A673 (cell line): ENCODE measurements around the gene TMEM174. TPM values are rescaled to one million over a fixed set of nuclear protein-coding genes. Genes with fewer than 3 reads are reported as not detected.
A peak's percentile ranks its signal among the peaks of the same experiment; 100 is the strongest.

Experiments used
- BruUV-seq: library from RNA; stranded (reverse); fragments of 400-500 nt; replicated peaks from 2 replicates; lab custom pipeline; 2021; lab: Mats Ljungman, UMichigan
- CTCF ChIA-PET: fragments of 300-600 bp; sonication (Branson Sonifier 250); formaldehyde crosslinking; loops from one replicate; lab custom pipeline; 2022; ENCODE audit warnings: antibody characterized with exemption; lab: Charles Lee
- POLR2A ChIA-PET: fragments of 300-600 bp; sonication (Branson Sonifier 250); formaldehyde crosslinking; loops from one replicate; lab custom pipeline; 2022; ENCODE audit warnings: antibody characterized with exemption; ENCODE audit not compliant: low non-redundant PET; lab: Charles Lee
- DNase-seq: peaks from one replicate; pipeline ENCODE4 v3.0.0-alpha.2; 2015; ENCODE audit warnings: low spot score
- H3K27ac ChIP-seq: fragments of 200-600 bp; sonication (generic); 2 replicates; pipeline ENCODE4 v1.5.1; 2016; ENCODE audit warnings: mixed run types, low read depth, mild to moderate bottlenecking, mixed read lengths, antibody characterized with exemption, low read length; ENCODE audit not compliant: poor library complexity, severe bottlenecking
- H3K27me3 ChIP-seq: fragments of 200-600 bp; sonication (generic); replicated peaks from 2 replicates; pipeline ENCODE4 v1.6.1; 2017; ENCODE audit warnings: mixed run types, low read depth, mild to moderate bottlenecking, mixed read lengths, antibody characterized with exemption, low read length; ENCODE audit not compliant: insufficient read depth, poor library complexity
- H3K36me3 ChIP-seq: fragments of 200-600 bp; sonication (generic); 2 replicates; pipeline ENCODE4 v1.6.1; 2016; ENCODE audit warnings: mixed run types, mild to moderate bottlenecking, mixed read lengths, antibody characterized with exemption, low read length; ENCODE audit not compliant: insufficient read depth, poor library complexity, severe bottlenecking
- H3K4me1 ChIP-seq: fragments of 200-600 bp; sonication (generic); 2 replicates; pipeline ENCODE4 v1.6.1; 2017; ENCODE audit warnings: mixed run types, mild to moderate bottlenecking, mixed read lengths, antibody characterized with exemption, low read length; ENCODE audit not compliant: insufficient read depth, poor library complexity, severe bottlenecking
- H3K4me3 ChIP-seq: fragments of 200-600 bp; sonication (generic); 2 replicates; pipeline ENCODE4 v1.5.1; 2016; ENCODE audit warnings: low read depth, mixed run types, mild to moderate bottlenecking, mixed read lengths, low read length; ENCODE audit not compliant: poor library complexity, severe bottlenecking
- H3K9me3 ChIP-seq: fragments of 200-600 bp; sonication (generic); 2 replicates; pipeline ENCODE4 v1.6.1; 2016; ENCODE audit warnings: mixed run types, low read depth, mild to moderate bottlenecking, mixed read lengths, antibody characterized with exemption, low read length; ENCODE audit not compliant: poor library complexity, severe bottlenecking
- CTCF ChIP-seq: fragments of 300-800, 200-600 bp; sonication (generic); conservative IDR thresholded peaks from 2 replicates; pipeline ENCODE4 v1.5.1; 2017; ENCODE audit warnings: low read depth, mild to moderate bottlenecking, antibody characterized with exemption, low read length, moderate library complexity, mixed read lengths
- EZH2 ChIP-seq: fragments of 200-600 bp; sonication (generic); IDR thresholded peaks from 2 replicates; pipeline ENCODE4 v1.6.1; 2017; ENCODE audit warnings: borderline replicate concordance, low read depth, mild to moderate bottlenecking, mixed read lengths, antibody characterized with exemption, low read length; ENCODE audit not compliant: poor library complexity, severe bottlenecking
- intact Hi-C: fragments of 100-400 bp; cut with micrococcal nuclease; formaldehyde crosslinking; loops from one replicate; pipeline ENCODE4 v1.10.0; 2022; ENCODE audit not compliant: unreplicated experiment
- total RNA-seq: library from RNA; stranded (reverse); gene quantifications from 2 replicates; pipeline ENCODE4 v1.2.3, GENCODE V29; 2021

The TMEM174 gene
- total RNA-seq, 1 experiment from 2014 or later, result not detected

GRCh38 chr5:73151766-73152410 lies 21.1 kb upstream of the TMEM174 start:
- no peaks in the 10 kb centered on the region for H3K36me3 ChIP-seq
- no peak overlapping the region for H3K4me3 ChIP-seq
- ChIA-PET CTCF (no interaction called here), POLR2A (interaction anchor here (0.5 kb wide), 1 partner anchor 336 kb away, joined by 3 read pairs; no protein-coding TSS in a partner anchor)
- H3K27ac ChIP-seq, result no peak overlapping the region
- no peaks in the 10 kb centered on the region for H3K4me1 ChIP-seq
- intact Hi-C loops, result no loop called here
- no peaks in the 10 kb centered on the region for H3K27me3 ChIP-seq
- BruUV-seq, result no TSS peak
- DNase-seq, result no peak
- TF ChIP-seq CTCF, result no peak
- no peak for TF ChIP-seq EZH2
- no peaks in the 10 kb centered on the region for H3K9me3 ChIP-seq

- intact Hi-C loops, result no loop called here
- ChIA-PET CTCF (no interaction called here), POLR2A (interaction anchor here (0.5 to 0.8 kb wide), 2 partner anchors 30 to 337 kb away, joined by 3 to 4 read pairs; no protein-coding TSS in a partner anchor)
- no peak overlapping the region for H3K4me3 ChIP-seq
- no peaks in the 10 kb centered on the region for H3K27me3 ChIP-seq
- no peak for DNase-seq
- H3K9me3 ChIP-seq, result no peaks in the 10 kb centered on the region
- no peak for TF ChIP-seq EZH2
- 0 out of 2 replicates have a peak, but pooled peaks have one; percentile 18 for TF ChIP-seq CTCF
- no peaks in the 10 kb centered on the region for H3K36me3 ChIP-seq
- H3K27ac ChIP-seq, result no peak overlapping the region
- H3K4me1 ChIP-seq, result no peaks in the 10 kb centered on the region
- no TSS peak for BruUV-seq
Observed at GRCh38 chr5:73152411-73153388, 20.3 kb upstream of the TMEM174 start.

GRCh38 chr5:73153513-73153912 lies 19.5 kb upstream of the TMEM174 start:
- no peak for DNase-seq
- POLR2A ChIA-PET, result interaction anchor here (0.8 kb wide), 1 partner anchor 31 kb away, joined by 4 read pairs; no protein-coding TSS in a partner anchor

More at GRCh38 chr5:73153513-73153912, 19.5 kb upstream of the TMEM174 start:
- CTCF ChIA-PET, result no interaction called here
- H3K27me3 ChIP-seq, result no peaks in the 10 kb centered on the region
- no peaks in the 10 kb centered on the region for H3K36me3 ChIP-seq
- intact Hi-C loops, result no loop called here
- no peak for TF ChIP-seq CTCF
- no TSS peak for BruUV-seq
- H3K9me3 ChIP-seq, result no peaks in the 10 kb centered on the region
- no peaks in the 10 kb centered on the region for H3K4me1 ChIP-seq
- H3K27ac ChIP-seq, result no peak overlapping the region
- H3K4me3 ChIP-seq, result no peak overlapping the region
